GM12873 (cell line): ENCODE results near the gene CNTN4.

Experiments
- TF ChIP-seq, protein P1 (sequence below): IDR thresholded peaks from 2 replicates; pipeline ENCODE4 v1.5.1; 2012; ENCODE audit warnings: low read depth, mild to moderate bottlenecking, moderate library complexity, low read length, control low read depth; ENCODE audit not compliant: insufficient read depth; ENCODE audit errors: missing control alignments

CNTN4 gene

DNA sequence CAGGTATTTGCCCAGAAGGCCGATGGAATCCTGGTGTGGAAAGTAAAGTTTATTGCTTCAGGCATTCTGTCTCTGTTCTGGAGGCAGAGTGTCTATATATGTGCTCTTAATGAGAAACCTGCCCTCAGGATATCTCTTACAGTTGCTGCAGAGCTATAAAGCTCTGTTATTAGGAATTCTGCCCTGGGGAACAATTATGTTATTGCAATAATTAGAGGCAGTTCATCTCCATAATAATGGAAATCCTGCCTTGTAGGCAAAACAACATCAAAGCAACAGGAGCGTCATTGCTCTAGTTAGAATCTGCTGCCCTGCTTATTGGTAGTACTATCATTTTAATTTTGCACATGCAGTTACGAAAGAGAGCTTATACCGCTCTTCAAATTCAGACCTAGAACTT is 835.9 kb downstream of the CNTN4 start:
- TF ChIP-seq, protein P1, sequence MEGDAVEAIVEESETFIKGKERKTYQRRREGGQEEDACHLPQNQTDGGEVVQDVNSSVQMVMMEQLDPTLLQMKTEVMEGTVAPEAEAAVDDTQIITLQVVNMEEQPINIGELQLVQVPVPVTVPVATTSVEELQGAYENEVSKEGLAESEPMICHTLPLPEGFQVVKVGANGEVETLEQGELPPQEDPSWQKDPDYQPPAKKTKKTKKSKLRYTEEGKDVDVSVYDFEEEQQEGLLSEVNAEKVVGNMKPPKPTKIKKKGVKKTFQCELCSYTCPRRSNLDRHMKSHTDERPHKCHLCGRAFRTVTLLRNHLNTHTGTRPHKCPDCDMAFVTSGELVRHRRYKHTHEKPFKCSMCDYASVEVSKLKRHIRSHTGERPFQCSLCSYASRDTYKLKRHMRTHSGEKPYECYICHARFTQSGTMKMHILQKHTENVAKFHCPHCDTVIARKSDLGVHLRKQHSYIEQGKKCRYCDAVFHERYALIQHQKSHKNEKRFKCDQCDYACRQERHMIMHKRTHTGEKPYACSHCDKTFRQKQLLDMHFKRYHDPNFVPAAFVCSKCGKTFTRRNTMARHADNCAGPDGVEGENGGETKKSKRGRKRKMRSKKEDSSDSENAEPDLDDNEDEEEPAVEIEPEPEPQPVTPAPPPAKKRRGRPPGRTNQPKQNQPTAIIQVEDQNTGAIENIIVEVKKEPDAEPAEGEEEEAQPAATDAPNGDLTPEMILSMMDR = no peak

- TF ChIP-seq, protein P1 = no peak
Measured at GRCh38 chr3:2937055-2937454, 838.4 kb downstream of the CNTN4 start.

DNA sequence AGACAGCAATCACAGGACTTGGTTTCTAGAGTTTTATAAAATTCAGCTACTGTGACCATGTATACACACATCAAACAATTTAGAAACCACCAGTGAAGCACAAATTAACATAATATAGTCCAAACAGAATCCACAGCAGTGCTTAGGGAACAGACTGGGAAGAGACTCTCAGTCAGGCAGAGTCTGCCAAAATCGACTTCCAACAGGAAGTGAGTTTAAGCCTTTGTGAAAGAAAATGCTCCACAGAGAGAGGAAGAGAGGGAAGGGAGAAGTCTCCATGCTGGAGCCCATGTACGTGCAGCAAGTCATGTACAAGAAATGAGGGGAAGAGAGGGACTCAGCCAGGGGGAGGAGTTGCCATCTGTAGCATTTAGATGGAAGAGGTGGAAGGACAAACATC is 838.9 kb downstream of the CNTN4 start:
- TF ChIP-seq, protein P1 = no peak

DNA sequence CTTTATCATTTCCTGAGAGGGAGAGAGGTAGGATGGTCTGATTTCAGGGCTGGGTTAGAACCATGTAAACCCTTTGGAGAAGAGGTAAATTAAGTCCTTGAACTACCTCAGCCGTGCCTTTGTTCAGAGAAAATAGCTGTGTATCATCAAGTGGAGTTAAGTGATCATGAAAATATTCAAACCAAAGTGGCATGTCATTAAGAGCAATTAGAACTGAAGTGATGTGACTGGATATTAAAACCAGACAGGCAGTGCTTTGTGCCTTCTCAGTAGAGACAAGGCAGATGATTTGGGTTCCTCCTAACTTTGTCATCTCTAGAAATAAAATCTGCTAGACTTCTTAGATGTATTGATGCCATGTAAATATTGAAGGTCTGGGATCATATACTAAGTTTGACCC is 840.0 kb downstream of the CNTN4 start:
- TF ChIP-seq, protein P1 = no peak

GRCh38 chr3:2940062-2940461 is 841.4 kb downstream of the CNTN4 start:
- TF ChIP-seq, protein P1 = no peak

DNA sequence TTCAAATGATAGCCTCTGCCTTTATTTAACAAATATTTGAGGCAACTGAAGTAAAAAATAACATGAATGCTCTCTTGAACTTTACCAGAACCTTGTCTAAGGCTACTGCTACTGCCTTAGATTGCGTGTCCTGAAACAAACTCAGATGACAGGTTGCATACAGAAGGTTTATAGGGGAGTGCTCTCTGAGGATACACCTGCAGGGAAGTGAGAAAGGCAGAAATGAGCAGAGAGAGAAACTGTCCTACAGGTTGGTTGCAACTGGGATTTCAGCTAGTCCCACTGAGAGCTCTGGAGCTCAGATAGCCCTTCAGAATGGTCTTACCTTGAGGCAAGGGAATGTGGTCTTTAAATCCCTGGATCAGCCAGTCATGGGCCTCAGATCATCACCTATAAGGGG is 846.0 kb downstream of the CNTN4 start:
- TF ChIP-seq, protein P1 = no peak

DNA sequence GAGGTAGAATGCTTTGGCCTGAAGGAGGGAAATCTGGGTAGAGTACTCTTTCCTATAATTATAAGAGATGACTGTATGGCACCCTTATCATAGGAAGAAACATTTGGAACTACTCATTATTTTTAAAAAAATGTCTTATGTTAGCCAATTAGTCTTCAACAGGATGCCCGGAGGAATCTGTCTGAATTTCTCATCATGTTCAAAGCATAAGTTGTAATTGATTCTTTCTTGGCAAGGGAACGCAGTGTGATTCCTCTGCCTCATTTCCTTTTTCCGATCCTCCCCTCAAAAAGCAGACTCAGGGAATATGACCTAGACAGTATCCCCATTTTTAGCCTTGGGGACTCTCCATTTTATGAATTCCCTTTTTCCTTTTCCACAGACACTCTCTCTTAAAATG is 846.5 kb downstream of the CNTN4 start:
- TF ChIP-seq, protein P1 = no peak
